Measurements from ENCODE around the gene LBX1.
"Not testable (repeated sequence)": the region's sequence is repeated elsewhere in the genome, so short reads cannot be mapped to it uniquely, and the experiment has no call there.

Gene LBX1

GRCh38 chr10:101214446-101215396 is 14.5 kb downstream of the LBX1 start:
- in situ Hi-C loops (cut with HindIII; ENCODE audit: low sequenced_read_pairs) = no loop called here

GRCh38 chr10:101208543-101208942 is 20.7 kb downstream of the LBX1 start:
- in situ Hi-C loops (cut with HindIII; ENCODE audit: low sequenced_read_pairs) = no loop called here

- in situ Hi-C loops (cut with HindIII; ENCODE audit: low sequenced_read_pairs) = no loop called here
Measured at GRCh38 chr10:101207026-101207425, 22.2 kb downstream of the LBX1 start.

- in situ Hi-C loops (cut with HindIII; ENCODE audit: low sequenced_read_pairs) = not testable (repeated sequence)
Measured at GRCh38 chr10:101202667-101203066, 26.6 kb downstream of the LBX1 start.

GRCh38 chr10:101198326-101198977 is 30.8 kb downstream of the LBX1 start:
- in situ Hi-C loops (cut with HindIII; ENCODE audit: low sequenced_read_pairs) = not testable (repeated sequence)

- in situ Hi-C loops (cut with HindIII; ENCODE audit: low sequenced_read_pairs) = no loop called here
Measured at GRCh38 chr10:101195921-101196320, 33.3 kb downstream of the LBX1 start.

GRCh38 chr10:101189461-101190401 is 39.5 kb downstream of the LBX1 start:
- in situ Hi-C loops (cut with HindIII; ENCODE audit: low sequenced_read_pairs) = no loop called here

- in situ Hi-C loops (cut with HindIII; ENCODE audit: low sequenced_read_pairs) = no loop called here
Measured at GRCh38 chr10:101188942-101189341, 40.3 kb downstream of the LBX1 start.

GRCh38 chr10:101183458-101184183 is 45.6 kb downstream of the LBX1 start:
- in situ Hi-C loops (cut with HindIII; ENCODE audit: low sequenced_read_pairs) = no loop called here

- in situ Hi-C loops (cut with HindIII; ENCODE audit: low sequenced_read_pairs) = no loop called here
Measured at GRCh38 chr10:101182936-101183335, 46.3 kb downstream of the LBX1 start.

Data from endothelial cell of hepatic sinusoid (primary cell).